ENCODE results near the gene BNIP3.

BNIP3 gene

DNA sequence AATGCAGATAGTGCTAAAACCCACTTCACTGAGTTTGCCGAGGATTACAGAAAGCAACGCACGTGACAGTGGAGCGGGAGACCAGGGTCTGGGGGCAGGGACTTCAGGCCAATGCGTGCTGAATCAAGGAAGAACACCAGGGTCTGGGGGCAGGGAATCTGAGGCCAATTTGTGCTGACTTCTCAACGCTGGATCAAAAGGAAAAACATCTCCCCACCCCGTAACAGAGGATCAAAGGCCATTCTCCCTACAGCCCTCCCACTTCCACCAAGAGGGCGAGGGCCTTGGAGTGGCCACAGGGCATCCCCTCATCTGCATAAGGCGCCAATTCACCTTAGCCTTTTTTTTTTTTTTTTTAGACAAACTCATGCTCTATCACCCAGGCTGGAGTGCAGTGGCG, 22.3 kb upstream of the BNIP3 start:
- no peak for TF ChIP-seq FOXP2 (optimal IDR thresholded peaks at IDR 0.05; ENCODE audit: borderline replicate concordance, extremely low read depth, extremely low read length, insufficient read depth)
- TF ChIP-seq POLR2AphosphoS5 (IDR thresholded peaks at IDR 0.05; ENCODE audit: low read depth, low read length): no peak

DNA sequence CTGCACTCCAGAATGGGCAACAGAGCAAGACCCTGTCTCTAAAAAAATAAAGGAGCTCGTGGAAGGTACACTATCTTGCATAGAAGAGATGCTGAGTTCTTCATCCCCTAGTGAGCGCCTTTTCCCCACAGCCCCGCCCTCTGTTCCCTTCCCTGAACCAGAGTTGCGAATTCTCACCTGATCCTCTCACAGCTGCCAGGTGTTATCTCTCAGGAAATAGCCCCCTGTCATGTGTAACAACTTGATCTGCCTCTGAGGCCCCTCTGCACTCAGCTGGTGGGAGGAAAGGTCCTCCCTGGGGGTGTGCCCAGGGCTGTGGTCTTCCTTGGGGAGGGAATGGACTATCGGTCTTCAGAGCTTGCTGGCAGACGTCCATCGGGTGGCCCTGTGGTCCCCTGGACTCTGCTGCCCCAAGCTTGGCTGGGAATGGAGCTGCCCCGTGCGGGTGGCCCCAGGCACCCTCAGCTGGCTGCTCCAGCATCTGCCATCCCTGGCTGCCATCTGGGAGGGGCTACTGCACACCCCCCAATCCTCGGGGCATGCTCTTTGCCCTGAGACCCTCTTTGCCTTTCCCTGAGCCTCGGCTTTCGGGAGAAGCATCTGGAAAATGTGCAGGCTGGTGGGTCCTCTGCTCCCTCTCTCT, 21.7 kb upstream of the BNIP3 start:
- TF ChIP-seq SIN3A (IDR thresholded peaks at IDR 0.05; ENCODE audit: borderline replicate concordance, insufficient read depth, low read length): no peak
- TF ChIP-seq, protein P1, sequence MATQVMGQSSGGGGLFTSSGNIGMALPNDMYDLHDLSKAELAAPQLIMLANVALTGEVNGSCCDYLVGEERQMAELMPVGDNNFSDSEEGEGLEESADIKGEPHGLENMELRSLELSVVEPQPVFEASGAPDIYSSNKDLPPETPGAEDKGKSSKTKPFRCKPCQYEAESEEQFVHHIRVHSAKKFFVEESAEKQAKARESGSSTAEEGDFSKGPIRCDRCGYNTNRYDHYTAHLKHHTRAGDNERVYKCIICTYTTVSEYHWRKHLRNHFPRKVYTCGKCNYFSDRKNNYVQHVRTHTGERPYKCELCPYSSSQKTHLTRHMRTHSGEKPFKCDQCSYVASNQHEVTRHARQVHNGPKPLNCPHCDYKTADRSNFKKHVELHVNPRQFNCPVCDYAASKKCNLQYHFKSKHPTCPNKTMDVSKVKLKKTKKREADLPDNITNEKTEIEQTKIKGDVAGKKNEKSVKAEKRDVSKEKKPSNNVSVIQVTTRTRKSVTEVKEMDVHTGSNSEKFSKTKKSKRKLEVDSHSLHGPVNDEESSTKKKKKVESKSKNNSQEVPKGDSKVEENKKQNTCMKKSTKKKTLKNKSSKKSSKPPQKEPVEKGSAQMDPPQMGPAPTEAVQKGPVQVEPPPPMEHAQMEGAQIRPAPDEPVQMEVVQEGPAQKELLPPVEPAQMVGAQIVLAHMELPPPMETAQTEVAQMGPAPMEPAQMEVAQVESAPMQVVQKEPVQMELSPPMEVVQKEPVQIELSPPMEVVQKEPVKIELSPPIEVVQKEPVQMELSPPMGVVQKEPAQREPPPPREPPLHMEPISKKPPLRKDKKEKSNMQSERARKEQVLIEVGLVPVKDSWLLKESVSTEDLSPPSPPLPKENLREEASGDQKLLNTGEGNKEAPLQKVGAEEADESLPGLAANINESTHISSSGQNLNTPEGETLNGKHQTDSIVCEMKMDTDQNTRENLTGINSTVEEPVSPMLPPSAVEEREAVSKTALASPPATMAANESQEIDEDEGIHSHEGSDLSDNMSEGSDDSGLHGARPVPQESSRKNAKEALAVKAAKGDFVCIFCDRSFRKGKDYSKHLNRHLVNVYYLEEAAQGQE (IDR thresholded peaks at IDR 0.05; ENCODE audit: insufficient read depth in 1 of 2, low read depth in 2 of 2, low read length in 2 of 2): no peak
- TF ChIP-seq TAF1 (IDR thresholded peaks at IDR 0.05; ENCODE audit: borderline replicate concordance, insufficient read depth, low read length): no peak
- TF ChIP-seq FOXP2 (optimal IDR thresholded peaks at IDR 0.05; ENCODE audit: borderline replicate concordance, extremely low read depth, extremely low read length, insufficient read depth): no peak
- no peak for TF ChIP-seq POLR2AphosphoS5 (IDR thresholded peaks at IDR 0.05; ENCODE audit: low read depth, low read length)

DNA sequence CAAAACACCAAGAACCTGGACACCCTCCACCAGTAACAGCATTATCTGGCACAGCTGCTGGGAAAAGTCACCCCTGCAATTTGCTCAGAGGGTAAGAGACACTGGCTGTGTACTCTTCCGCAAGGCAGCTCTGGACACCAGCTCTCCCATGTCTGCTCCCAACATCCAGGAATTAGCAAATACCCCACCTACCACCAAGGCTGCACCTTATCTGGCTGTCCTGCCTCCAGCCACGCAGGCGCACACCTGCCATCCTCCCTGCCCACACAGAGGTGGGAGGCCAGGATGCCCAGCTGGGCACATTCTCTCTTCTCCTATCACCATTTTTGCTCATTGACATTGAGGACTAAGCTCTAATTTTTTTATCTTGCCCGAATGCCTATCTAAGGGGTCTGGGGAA, 20.3 kb upstream of the BNIP3 start:
- TF ChIP-seq, protein P1 (IDR thresholded peaks at IDR 0.05; ENCODE audit: insufficient read depth in 1 of 2, low read depth in 2 of 2, low read length in 2 of 2): no peak
- TF ChIP-seq TAF1 (IDR thresholded peaks at IDR 0.05; ENCODE audit: borderline replicate concordance, insufficient read depth, low read length) (no peak), SIN3A (IDR thresholded peaks at IDR 0.05; ENCODE audit: borderline replicate concordance, insufficient read depth, low read length) (no peak), FOXP2 (optimal IDR thresholded peaks at IDR 0.05; ENCODE audit: borderline replicate concordance, extremely low read depth, extremely low read length, insufficient read depth) (no peak)

DNA sequence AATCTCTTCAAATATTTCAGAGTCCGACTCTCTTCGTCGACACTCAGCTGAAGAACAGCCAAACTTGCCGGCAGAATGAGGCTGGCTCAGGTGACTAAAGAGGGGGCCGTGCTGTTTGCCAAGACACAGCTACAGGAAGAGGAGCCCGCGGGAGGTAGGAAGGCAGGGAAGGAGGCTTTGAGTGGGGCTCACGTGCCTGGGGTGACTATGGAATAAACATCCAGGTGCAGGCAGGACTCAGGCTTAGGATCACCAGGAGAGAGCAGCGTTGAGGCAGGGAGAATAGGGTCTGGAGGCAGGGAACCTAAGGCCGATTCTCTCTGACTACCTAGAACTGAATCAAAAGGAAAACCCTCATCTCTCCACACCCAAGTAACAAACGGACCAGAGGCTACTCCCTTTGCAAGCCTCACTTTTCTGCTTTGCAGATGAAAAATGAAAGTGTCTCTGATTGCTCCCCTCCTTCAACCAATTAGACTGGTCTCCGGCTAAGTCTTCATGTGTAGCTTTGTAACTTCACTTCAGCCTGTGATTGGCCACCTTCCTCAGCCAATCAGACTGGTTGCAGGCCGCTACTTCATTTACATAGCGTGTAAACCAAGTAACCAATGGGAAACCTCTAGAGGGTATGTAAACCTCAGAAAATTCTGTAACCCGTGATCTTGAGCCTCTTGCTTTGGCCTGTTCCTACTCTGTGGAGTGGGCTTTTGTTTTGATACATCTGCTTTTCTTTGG, 19.7 kb upstream of the BNIP3 start:
- no peak for TF ChIP-seq SIN3A (IDR thresholded peaks at IDR 0.05; ENCODE audit: borderline replicate concordance, insufficient read depth, low read length)
- TF ChIP-seq FOXP2 (optimal IDR thresholded peaks at IDR 0.05; ENCODE audit: borderline replicate concordance, extremely low read depth, extremely low read length, insufficient read depth): no peak
- TF ChIP-seq, protein P1 (IDR thresholded peaks at IDR 0.05; ENCODE audit: insufficient read depth in 1 of 2, low read depth in 2 of 2, low read length in 2 of 2): no peak
- TF ChIP-seq TAF1 (IDR thresholded peaks at IDR 0.05; ENCODE audit: borderline replicate concordance, insufficient read depth, low read length): no peak
- no peak for TF ChIP-seq POLR2AphosphoS5 (IDR thresholded peaks at IDR 0.05; ENCODE audit: low read depth, low read length)

DNA sequence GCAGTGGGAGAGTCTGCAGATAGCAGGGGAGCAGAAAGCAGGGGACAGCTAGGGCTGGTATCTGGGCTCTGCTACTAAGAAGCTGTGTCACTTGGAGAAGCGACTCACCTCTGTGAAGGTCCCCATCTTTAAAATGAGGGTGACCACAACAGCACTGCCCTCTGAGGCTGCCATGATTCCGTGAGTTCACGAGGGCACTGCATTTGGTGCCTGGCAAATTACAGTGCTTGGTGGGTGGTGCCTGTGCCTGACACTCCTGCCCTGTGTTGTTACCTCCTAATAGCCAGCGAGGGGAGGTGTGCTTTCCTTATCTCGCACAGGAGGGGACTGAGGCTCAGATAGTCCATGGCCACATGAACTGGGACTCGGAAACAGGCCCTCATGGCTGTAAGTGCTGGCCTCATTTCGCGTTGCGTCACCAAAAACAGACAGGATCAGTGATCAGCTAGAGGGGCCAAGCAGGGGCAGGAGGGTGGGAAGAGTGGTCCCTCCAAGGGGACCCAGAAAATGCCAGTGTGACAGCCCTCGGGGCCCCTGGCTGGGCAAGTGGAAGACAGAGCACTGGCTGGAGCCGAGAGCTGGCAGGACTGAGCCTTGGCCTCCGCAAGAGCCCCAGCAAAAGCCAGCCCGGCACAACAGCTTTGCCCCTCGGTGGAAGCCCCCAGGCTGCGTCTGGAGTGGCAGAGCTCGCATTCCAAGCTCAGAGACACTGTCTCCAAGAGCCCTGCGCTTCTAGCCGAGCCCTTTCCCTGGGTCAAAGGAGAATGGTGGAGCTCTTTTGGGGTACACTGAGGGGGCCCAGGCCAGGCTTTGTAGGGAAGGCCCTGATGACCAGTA, 17.3 kb upstream of the BNIP3 start:
- TF ChIP-seq SIN3A (IDR thresholded peaks at IDR 0.05; ENCODE audit: borderline replicate concordance, insufficient read depth, low read length): no peak
- no peak for TF ChIP-seq POLR2AphosphoS5 (IDR thresholded peaks at IDR 0.05; ENCODE audit: low read depth, low read length)
- TF ChIP-seq, protein P1 (IDR thresholded peaks at IDR 0.05; ENCODE audit: insufficient read depth in 1 of 2, low read depth in 2 of 2, low read length in 2 of 2): no peak
- TF ChIP-seq TAF1 (IDR thresholded peaks at IDR 0.05; ENCODE audit: borderline replicate concordance, insufficient read depth, low read length): no peak
- no peak for TF ChIP-seq FOXP2 (optimal IDR thresholded peaks at IDR 0.05; ENCODE audit: borderline replicate concordance, extremely low read depth, extremely low read length, insufficient read depth)

All from PFSK-1 (cell line).